HG03280 (cell line): ENCODE results near the gene TSSK2.
A peak's percentile ranks its signal among the peaks of the same experiment; 100 is the strongest.
"Not testable (repeated sequence)": the region's sequence is repeated elsewhere in the genome, so short reads cannot be mapped to it uniquely, and the experiment has no call there.

Source experiments
- ATAC-seq: cut with Tn5 transposase; IDR thresholded peaks from one replicate; pipeline ENCODE4 v1.9.1; 2021; ENCODE audit warnings: mild to moderate bottlenecking, moderate library complexity; ENCODE audit not compliant: unreplicated experiment

Gene TSSK2

DNA sequence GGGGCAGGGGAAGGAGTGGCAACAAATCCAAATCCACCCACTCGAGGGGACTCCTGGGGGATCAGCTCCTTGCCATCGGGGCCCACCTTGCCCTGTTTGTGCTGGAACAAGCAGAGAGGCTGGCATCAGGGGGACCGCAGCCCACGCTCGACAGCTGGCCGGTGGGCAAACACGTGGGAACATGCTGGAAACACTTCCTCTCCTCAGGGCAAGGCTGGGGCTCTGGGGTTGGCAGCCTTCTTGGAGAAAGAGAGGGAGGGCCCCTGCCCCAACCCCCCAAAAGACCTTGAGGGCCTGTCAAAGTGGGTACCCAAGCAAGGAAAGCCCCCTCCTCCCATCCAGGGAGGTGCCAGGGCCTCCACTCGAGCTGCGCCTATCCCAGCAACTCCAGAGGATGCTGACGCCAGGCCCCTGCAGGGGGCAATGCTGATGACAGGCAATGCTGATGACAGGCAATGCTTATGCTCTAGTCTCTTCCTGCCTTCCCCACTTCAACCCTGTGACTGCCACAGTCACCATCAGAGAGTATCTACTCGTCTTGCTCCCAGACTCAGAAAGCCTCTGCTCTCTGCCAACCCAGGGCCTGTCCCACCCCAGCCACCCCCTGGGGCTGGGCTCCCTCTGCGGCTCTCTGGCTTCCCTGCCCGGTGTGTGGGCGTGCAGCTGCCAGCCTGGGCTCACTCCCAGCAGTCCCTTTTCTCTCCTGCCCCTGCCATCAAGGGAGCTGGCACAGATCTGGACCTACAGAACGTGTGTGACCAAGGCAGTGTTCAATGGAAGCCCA is 7.3 kb downstream of the TSSK2 start:
- ATAC-seq: no peak

DNA sequence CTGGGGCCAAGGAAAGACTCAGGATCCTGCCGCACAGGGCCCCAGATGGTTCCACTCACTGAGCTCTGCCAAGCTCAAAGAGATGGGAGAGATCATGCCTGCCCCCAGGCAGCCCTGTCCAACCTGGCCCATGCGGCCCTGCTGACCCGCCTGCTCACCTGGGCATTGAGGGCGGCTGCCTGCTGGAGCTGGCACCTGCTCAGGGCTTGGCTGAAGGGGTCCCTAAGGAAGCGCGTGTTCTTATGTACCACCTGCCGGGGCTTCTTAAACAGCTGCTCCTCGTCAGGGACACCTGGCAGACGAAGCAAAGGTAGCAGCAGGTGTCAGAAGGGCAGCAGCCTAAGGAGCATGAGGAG is 7.9 kb downstream of the TSSK2 start:
- ATAC-seq: no peak

DNA sequence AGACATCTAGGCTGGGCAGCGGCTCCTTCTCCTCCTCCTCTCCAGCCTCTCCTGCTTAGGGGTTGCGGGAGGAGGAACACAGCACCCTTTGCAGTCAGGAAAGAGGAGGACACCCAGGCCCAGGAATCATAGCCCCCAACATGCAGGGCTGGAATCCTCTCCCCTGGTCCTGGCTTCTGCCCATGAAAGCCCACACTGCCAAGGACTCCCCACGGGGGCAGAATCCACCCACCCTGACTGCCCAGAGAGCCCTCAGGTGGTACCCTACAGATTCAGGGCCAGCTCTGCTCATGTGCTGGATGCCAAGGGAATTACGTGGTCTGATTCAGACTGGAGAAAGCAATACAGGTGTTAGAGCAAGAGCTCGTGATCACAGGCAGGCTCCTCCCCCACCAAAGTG is 8.9 kb downstream of the TSSK2 start:
- no peak for ATAC-seq

DNA sequence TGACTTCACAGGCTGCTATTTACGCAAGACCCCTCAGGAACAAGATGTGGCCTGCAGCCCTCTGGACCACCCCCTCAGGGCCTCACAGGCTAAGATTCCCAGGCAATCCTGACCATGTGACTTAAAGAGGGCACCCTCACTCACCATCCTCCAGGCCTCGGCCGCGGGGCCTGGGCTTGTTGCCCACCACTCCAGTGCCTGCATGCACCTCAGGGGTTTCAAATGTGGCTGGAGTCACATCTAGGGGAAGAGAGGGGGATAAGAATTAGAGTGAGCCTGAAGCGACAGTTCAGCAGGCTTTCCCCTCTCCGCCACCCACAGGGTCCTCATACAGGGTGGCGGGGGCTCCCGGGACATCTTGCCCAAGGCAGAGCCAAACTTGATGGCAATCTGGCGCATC is 11.3 kb downstream of the TSSK2 start:
- no peak for ATAC-seq

DNA sequence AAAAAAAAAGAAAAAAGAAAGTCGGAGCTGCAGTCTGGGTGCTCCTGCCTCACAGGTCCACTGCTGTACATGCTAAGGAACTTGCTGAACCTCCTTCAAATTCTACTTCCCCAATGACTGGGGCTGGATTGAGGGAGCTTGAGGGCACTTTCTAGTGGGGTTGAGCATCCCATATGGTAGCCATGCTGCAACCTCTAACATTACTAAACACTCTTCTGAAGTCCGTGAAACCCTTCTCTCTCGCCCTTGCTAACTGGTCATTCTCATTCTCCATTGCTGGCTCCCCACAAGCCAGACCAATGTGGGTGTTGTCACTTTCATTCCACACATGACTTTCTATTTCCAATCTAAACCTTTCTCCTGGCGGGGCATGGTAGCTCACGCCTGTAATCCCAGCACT is 12.1 kb downstream of the TSSK2 start:
- no peak for ATAC-seq

DNA sequence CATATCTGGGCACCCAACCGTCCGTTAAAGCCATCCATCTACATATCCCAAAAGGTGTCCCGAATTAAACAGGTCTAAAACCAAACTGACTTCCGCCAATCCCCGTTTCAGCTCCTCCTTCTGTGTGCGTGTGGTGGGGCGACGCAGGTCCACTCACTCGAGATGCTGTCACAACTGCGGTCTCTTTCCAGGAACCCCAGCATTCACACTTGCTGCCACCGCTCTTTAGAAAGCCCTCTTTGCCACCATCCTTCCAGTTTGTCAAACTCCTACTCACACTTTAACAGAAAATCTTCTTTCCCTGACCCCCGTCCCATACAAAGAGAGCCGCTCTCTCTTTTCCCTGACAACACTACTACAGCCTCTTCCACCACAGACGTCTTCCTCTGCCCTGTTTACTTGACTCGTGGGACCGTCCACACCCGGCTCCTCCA is 12.9 kb downstream of the TSSK2 start:
- ATAC-seq: peak; percentile 4

DNA sequence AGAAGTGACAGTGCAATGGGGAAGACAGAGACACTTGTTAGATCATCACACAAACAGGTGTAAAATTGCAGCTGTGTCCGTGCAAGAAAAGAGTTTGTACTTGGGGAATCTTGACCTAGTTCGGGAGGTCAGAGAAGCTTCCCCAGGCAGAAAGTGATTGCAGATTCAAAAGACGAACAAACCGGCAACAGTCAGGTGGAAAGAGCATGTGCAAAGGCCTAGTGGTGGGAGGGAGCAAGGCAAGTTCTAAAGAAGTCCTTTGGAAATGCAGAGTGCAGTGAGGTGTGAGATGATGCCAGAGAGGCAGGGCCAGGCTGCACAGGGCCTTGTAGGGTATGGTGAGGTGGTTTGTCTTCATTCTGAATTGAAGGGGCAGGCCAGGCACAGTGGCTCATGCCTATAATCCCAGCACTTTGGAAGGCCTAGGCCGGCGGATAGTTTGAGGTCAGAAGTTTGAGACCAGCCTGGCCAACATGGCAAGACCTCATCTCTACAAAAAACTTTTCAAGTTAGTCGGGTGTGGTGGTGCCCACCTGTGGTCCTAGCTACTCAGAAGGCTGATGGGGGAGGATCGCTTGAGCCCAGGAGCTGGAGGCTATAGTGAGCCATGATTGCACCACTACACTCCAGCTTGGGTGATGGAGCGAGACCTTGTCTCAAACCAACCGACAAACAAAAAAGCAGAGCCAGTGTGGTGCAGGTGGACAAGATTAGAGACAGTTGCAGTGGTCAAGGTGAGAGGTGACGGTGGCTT is 15.3 kb downstream of the TSSK2 start:
- ATAC-seq: no peak

DNA sequence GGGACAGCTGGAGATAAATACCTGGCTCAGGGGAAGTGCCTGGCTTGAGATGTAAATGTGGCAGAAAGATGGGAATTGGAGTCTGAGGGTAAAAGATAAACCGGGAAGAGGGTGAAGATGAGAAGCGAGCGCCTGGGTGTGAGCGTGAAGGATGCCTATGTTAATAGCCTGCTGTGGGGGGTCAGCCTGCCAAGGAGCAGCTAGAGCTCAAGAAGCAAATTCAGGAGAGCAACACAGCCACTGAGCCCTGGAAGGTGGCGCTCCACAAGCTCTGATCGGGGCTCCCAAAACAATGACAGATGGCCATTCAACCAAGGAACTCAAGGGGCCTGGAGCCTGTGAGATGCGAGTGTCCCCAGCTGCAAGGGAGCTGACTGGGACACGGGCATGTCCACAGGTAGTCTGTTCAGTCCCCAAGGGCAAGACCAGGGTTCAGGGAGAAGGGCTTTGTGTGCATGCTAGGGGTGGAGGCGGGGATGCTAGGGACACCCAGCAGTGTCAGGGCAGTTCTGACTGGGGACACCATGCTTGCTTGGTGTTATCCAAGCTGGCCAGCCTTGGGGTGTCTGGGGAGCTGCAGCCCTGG is 16.2 kb downstream of the TSSK2 start:
- ATAC-seq: no peak

DNA sequence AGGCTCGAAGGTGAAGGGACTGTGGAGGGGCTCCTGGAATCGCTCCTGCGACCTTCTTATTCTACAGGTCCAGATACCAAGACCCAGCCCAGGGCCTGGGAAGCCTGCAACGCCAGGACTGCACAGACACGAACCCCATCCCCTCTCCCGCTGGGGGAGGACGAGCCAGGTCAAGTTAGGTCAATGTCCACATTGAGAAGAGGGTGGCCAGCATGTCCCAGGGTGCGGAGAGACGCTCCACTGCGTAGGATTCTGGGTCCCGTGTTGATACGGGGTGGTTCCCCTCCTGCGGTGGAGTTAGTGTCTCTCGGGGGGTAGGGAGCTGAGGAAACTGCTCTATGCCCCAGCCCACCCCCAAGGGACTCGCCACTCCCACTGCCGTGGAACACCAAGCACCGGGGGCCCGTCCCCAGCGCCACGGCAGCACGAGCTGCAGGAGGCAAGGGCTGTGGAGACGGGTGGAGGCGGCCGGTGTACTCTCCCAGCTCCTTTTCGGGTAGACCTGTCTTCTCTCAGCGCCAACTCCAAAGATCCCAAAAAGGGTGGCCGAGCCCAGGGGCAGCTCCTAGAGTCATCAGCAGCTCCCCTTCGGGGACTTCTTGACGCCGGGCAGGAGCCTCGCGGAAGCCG is 17.4 kb downstream of the TSSK2 start:
- no peak for ATAC-seq

DNA sequence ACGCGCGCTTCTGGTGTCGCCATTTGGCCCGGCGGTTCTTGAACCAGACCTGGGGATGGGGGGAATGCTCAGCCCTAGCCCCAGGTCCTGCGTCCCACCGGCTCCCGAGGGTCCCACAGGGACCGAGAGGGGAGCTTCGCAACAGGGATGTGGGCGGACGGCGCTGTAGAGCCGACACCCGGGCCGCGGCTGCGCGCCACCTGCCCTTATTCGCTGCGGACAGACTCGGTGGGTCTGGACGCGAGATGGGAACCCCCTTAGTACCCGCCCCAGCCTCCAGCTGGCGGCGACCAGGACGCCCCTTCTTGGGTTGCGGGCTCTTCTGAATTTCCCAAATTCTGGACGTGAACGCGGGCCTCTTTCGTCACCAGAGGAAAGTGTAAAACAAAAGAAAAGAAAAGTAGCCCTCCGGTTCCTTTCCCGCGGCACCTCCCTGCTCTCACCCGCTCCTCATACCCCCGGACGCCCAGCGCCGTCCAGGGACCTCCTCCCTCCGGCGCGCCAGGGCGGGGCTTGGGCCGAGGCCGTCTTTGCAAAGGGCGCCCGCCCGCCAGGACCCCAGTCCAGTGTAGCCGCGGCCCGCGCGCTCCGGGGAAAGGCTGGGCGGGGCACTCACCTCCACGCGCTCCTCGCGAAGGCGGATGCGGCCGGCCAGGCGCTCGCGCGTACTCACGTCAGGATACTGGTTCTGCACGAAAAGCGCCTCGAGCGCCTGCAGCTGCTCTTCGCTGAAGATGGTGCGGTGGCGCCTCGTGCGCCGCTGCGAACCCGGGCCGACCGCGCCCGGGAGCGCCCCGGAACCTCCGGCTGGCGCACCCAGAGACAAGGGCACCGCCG is 18.2 kb downstream of the TSSK2 start:
- ATAC-seq: no peak

DNA sequence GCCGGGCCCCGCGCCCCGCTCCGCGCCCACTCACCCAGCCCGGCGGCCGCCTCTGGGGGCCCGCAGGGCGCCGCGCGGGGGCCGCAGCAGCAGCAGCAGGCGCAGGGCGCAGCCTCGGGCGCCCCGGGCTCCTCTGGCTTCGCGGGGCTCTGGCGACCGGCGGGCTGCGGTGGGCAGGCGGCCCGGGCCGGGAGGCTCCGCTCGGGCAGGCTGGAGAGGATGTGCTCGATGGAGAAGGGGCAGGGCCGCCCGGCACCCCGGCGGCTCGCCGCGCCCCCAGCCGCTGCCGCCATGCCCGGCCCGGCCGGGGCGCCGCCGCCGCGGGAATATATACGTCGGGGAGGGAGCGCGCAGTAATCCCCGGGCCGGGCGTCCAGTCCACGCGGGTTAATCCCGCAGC is 18.9 kb downstream of the TSSK2 start, which contains the start of gene GSC2:
GSC2 (minus strand) TSS at position 302 of the 400 bp plus-strand sequence; CDS start at position 293, 9 bp downstream.
- ATAC-seq: no peak

DNA sequence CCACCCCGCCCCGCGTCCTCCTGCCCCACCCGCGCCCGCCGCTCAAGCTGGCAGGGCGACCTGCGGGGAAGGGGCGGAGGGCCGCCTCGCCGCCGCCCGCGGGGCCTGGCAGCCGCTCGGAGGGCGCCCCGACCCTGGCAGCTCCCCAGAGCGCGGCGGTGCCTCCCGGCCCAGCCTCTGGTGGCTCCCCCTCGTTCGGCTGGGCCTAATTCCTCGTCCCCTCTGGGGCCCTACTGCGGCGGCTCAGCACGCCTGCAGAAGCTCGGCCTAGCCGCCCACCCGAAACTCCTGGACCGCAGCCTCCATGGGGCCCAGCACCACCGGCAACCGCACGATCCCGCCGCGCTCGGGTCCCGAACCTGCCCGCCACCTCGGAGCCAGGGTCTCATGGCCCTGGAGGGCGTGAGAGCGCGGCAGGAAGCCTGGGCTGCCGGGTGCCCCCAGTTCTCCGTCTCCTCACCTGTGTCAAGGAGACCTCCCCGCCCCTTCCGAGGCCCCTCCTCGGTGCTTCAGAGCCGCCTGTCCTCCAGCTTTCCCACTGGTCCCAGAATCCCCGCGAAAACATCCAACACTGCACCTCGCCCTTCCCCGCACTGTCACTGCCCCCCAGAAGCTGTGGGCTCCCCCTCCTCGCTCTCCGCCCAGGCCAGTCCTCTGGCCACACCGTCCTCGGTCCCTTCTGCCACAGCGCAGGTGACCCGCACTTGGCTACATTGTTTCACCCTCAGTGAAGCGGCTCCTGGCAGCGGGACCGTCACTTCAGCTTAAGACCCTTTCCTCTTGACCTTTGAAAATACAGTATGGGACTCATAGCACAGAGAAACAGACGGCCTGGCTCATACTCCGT is 19.6 kb downstream of the TSSK2 start:
- ATAC-seq: no peak

DNA sequence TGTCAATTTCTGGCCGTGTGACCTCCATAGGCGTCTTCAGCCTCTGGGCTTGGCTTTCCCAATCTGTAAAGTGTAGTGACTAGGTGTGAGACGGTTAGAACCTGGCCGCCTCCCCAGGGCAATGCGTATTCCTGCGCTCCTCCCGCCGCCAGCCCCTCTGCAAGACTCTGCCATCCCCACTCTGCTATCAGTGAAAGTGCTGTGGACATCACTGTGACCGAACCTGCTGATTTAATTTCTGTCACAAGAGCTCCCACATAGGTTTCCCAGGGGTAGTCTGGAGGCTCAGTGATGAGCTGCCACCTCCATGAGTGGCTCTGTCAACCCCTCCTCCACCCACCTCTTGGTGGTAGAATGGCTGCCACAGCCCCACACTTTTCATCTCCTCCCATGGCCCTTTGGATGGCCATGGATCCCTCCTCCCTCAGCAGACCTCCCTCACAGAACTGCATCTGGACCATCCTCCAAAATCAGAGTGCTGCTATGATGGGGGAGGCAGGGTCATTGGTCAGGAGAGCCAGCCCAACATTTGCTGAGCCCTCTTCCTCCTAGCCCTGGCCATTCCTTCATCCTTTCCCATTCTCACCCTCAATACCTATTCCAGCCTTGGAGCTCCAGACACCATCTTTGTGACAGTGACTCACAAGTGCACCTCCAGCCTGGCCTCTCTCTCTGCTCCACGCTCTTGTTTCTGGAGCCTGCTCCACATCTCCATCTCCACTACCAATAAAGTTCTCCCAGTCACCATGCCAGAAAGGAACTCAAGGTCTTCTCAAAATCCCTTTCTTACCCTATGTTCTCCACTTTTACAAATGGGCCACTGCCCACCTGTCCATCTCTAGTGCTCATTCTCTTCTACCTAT is 20.5 kb downstream of the TSSK2 start:
- ATAC-seq: no peak

DNA sequence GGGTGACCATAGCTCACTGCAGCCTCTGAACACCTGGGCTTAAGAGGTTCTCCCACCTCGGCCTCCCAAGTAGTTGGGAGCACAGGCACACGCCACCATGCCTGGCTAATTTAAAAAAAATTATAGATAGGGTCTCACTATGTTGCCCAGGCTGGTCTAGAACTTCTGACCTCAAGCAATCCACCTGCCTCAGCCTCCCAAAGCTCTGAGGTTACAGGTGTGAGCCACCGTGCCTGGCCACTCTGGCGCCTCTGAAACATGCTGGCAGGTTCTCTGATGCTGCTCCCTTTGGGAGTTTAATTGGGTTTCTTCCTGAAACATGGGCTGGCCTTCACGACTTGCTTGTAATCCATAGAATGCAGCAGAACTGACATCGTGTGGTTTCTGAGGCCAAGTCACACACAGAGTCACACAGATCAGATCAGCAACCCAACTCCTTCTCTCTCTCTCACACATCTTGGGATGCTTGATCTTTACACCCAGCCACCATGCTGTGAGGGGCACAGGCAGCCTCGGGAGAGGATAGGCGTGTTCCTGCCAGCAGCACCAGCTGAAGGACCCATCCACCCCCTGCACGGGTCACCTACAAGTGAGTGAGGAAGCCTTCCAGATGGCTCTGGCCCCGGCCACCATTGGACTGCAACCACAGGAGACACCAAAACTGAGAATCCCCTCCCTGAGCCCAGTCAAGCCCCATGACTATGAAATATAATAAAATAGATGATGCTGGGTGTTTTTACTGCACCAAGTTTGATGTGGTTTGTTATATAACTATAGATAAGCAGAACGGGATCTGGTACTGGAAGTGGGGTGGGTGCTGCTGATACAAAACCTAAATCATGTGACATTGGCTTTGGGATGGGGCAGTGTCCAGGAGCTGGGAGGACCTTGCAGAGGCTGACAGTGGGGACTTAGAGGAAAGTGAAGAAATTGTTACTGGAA is 22.1 kb downstream of the TSSK2 start:
- ATAC-seq: no peak

DNA sequence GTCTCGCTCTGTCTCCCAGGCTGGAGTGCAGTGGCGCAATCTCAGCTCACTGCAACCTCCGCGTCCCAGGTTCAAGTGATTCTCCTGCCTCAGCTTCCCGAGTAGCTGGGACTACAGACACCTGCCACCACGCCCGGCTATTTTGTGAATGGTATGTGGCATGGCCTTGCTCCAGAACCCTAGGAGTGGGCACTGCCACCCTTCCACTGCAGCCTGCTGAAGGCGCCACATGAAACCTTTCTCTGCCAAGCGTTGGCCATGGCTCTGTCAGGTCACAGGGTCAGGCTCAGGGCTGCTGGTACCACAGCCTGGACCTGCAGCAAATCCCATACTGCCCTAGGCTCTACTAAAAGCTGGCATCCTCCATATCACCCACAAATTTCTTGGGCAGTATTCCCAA is 25.0 kb downstream of the TSSK2 start:
- not testable (repeated sequence) for ATAC-seq

DNA sequence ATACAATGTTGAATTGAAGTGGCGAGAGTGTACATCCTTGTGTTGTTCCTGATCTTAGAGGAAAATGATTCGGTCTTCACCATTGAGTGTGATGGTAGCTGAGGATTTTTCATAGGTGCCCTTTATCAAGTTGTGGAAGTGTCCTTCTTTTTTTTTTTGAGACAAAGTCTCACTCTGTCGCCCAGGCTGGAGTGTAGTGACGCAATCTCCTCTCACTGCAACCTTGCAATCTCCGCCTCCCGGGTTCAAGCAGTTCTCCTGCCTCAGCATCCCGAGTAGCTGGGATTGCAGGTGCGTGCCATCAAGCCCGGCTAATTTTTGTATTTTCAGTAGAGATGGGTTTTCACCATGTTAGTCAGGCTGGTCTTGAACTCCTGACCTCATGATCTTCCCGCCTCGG is 27.5 kb downstream of the TSSK2 start:
- not testable (repeated sequence) for ATAC-seq

DNA sequence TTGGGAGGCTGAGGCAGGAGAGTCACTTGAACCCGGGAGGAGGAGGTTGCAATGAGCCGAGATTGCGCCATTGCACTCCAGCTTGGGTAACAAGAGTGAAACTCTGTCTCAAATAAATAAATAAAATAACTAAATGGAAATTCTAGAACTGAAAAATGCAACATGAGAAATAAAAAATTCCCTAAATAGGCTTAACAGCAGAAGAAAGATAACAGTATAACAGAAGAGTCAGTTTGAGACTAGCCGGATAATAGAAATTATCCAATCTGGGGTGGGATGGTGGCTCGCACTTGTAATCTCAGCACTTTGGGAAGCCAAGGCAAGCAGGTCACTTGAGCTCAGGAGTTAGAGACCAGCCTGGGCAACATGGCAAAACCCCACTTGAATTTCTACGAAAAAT is 33.3 kb downstream of the TSSK2 start:
- ATAC-seq: no peak

DNA sequence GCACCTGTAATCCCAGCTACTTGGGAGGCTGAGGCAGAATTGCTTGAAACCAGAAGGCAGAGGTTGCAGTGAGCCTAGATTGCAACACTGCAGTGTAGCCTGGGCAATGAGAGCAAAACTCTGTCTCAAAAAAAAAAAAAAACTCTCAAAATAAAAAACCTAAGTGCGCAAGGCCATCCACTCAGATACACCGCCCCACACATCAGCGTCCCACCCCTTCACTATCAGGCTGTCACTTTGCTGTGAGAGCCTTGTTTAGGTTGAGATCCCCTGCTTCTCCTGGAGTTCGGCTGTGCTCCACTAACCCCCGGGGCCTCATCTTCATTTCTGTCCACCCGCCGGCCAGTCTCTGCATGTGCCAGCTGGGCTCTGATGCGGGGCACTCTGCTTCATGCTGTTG is 35.3 kb downstream of the TSSK2 start:
- no peak for ATAC-seq
